Karpas-422 (cell line): ENCODE measurements around the gene MRGPRF. TPM values are rescaled to one million over a fixed set of nuclear protein-coding genes. Genes with fewer than 3 reads are reported as not detected.

ENCODE experiments used
- DNase-seq: peaks from one replicate; pipeline ENCODE4 v3.0.0-alpha.2; 2015
- H2AFZ ChIP-seq: fragments of 200-600 bp; sonication (generic); 2 replicates; pipeline ENCODE4 v1.6.1; 2014; ENCODE audit warnings: antibody characterized with exemption, low read length, mixed read lengths
- H3K27ac ChIP-seq: fragments of 200-600 bp; sonication (generic); 2 replicates; pipeline ENCODE4 v1.5.1; 2014; ENCODE audit warnings: mild to moderate bottlenecking, low read length, moderate library complexity
- H3K27me3 ChIP-seq: fragments of 200-600 bp; sonication (generic); 2 replicates; pipeline ENCODE4 v1.6.1; 2014; ENCODE audit warnings: low read length, mixed read lengths
- H3K36me3 ChIP-seq: fragments of 200-600 bp; sonication (generic); 2 replicates; pipeline ENCODE4 v1.6.1; 2014; ENCODE audit warnings: low read length, mixed read lengths; ENCODE audit not compliant: insufficient read depth
- H3K4me1 ChIP-seq: fragments of 200-600 bp; sonication (generic); 2 replicates; pipeline ENCODE4 v1.6.1; 2014; ENCODE audit warnings: mild to moderate bottlenecking, low read length, mixed read lengths
- H3K4me2 ChIP-seq: fragments of 200-600 bp; sonication (generic); 2 replicates; pipeline ENCODE4 v1.6.1; 2014; ENCODE audit warnings: low read length, low read depth, mild to moderate bottlenecking; ENCODE audit not compliant: poor library complexity, severe bottlenecking
- H3K4me3 ChIP-seq: fragments of 200-600 bp; sonication (generic); 2 replicates; pipeline ENCODE4 v1.5.1; 2014; ENCODE audit warnings: mild to moderate bottlenecking, antibody characterized with exemption, low read length, mixed read lengths
- H3K79me2 ChIP-seq: fragments of 200-600 bp; sonication (generic); 2 replicates; pipeline ENCODE4 v1.6.1; 2014; ENCODE audit warnings: mild to moderate bottlenecking, low read length, mixed read lengths
- H3K9ac ChIP-seq: fragments of 200-600 bp; sonication (generic); 2 replicates; pipeline ENCODE4 v1.6.0; 2014; ENCODE audit warnings: low read length
- H3K9me2 ChIP-seq: fragments of 200-600 bp; sonication (generic), shearing (Covaris generic); replicated peaks from 2 replicates; pipeline ENCODE4 v1.6.0; 2014; ENCODE audit warnings: mild to moderate bottlenecking, low read length, moderate library complexity; ENCODE audit not compliant: insufficient read depth
- H3K9me3 ChIP-seq: fragments of 300-700, 200-600 bp; sonication (generic); 2 replicates; pipeline ENCODE4 v1.6.1; 2014; ENCODE audit warnings: low read length, mixed read lengths
- H4K20me1 ChIP-seq: fragments of 200-600 bp; sonication (generic); 2 replicates; pipeline ENCODE4 v1.6.1; 2014; ENCODE audit warnings: mild to moderate bottlenecking, antibody characterized with exemption, low read length, low read depth; ENCODE audit not compliant: insufficient read depth
- total RNA-seq: library from RNA; depleted of rRNA; stranded (reverse); fragments of >200 nt; shearing (Covaris generic); gene quantifications from 2 replicates; pipeline ENCODE4 v1.2.3, GENCODE V29; 2014; ENCODE audit warnings: low replicate concordance

The MRGPRF gene
- total RNA-seq, 1 experiment from 2014 or later = not detected

DNA sequence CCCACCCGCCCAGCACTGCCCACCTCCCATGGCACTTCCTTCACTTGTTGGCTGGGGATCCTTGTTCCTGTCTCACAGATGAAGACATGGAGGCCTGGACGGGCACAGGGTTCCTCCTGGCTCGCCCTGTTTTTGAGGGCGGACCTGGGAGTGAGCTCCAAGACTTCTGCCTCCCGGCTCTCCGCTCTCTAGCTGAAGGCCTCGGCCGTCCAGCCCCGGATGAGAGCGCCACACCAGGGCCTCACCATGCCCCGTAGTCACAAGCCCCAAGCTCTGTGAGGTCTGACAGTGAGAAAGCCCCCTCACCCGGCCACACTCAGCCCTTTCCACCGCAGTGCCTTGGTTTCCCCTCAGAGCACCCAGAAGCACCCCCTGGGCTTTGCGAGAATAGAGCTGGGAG, 44.8 kb upstream of the MRGPRF start:
- Histone ChIP-seq H2AFZ (no peak overlapping the region), H3K4me3 (no peak overlapping the region), H3K9me2 (no peaks in the 10 kb centered on the region), H3K27me3 (no peaks in the 10 kb centered on the region), H4K20me1 (peaks cover 52% of the 10 kb centered on the region; the same call in 1 of the 2 replicates), H3K4me2 (no peak overlapping the region), H3K9ac (no peak overlapping the region), H3K79me2 (peaks cover 86% of the 10 kb centered on the region), H3K4me1 (peaks cover 69% of the 10 kb centered on the region), H3K27ac (no peak overlapping the region), H3K36me3 (peaks cover 25% of the 10 kb centered on the region), H3K9me3 (no peaks in the 10 kb centered on the region)
- no peak for DNase-seq

DNA sequence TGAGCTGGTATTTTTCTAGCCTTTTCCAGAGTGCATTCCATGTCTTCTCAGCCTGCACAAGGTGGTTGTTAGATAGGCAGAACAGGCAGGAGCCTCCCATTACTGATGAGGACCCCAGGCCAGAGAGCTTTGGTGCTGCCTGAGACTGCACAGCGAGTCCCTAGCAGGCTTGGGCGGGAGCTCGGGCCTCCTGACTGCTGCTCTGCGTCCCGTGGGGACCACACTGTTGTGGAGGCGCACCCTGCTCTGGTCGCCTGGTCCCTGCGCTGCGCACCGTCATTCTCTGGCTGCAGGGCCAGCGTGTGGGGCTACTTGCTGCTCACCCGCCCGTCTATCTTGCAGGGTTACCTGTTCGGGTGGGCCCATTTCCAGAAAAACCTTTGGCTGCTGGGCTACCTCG, 44.2 kb upstream of the MRGPRF start:
- H3K27ac ChIP-seq = peak overlapping the region; percentile 96
- H3K9ac ChIP-seq = no peak overlapping the region; the same call in 1 of the 2 replicates
- H2AFZ ChIP-seq = no peak overlapping the region
- no peak overlapping the region for H3K4me2 ChIP-seq
- H3K36me3 ChIP-seq = peaks cover 25% of the 10 kb centered on the region
- H3K9me3 ChIP-seq = no peaks in the 10 kb centered on the region
- peaks cover 47% of the 10 kb centered on the region; the same call in 1 of the 2 replicates for H4K20me1 ChIP-seq
- H3K4me1 ChIP-seq = peaks cover 75% of the 10 kb centered on the region
- H3K4me3 ChIP-seq = no peak overlapping the region
- H3K27me3 ChIP-seq = no peaks in the 10 kb centered on the region
- peaks cover 82% of the 10 kb centered on the region for H3K79me2 ChIP-seq
- DNase-seq = no peak
- no peaks in the 10 kb centered on the region for H3K9me2 ChIP-seq

DNA sequence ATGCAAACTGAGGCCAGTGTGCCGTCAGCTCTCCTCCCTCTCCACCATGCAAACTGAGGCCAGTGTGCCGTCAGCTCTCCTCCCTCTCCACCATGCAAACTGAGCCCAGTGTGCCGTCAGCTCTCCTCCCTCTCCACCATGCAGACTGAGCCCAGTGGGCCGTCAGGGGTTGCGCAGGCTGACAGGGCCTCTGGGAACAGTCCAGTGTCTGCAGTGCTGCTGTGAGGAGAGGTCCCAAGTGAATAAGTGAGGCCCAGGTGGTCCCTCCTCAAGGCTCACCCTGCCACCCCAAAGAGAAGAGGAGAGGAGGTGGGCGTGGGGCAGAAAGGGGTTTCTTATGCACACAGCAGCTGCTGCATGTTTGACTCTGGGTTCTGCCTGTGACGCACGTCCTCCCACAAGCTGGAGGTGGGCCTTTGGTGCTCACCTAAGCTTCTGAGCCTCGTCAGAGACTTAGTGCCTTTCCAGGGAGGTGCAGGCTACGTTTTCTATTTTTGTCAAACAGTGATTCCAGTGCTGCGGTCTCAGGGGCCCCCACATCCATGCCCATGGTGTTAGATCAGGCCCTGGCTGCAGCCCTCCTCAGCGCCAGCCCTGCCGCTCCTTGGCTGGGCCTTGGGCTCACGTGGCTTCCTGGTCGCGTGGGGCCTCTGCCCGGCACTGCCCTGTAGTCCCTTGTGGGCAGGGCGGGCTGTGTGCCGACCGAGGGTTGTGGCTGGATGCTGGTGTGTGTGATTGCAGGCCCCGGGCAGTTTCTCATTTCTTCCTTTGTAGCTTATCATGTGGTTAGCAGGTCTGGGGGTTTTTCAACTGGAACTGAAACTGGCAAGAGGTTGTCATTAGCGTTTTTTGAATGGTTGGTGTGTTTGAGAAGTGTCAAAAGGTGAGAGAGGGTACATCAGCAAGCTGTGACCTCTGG, 42.8 kb upstream of the MRGPRF start:
- Histone ChIP-seq H3K4me1 (peaks cover 83% of the 10 kb centered on the region), H4K20me1 (peaks cover 37% of the 10 kb centered on the region; the same call in 1 of the 2 replicates), H3K9ac (peak overlapping the region; percentile 83), H3K9me2 (no peaks in the 10 kb centered on the region), H2AFZ (no peak overlapping the region), H3K9me3 (no peaks in the 10 kb centered on the region), H3K4me3 (peak overlapping the region; percentile 59), H3K79me2 (peaks cover 76% of the 10 kb centered on the region), H3K36me3 (peaks cover 25% of the 10 kb centered on the region), H3K27ac (peak overlapping the region; percentile 96), H3K27me3 (no peaks in the 10 kb centered on the region), H3K4me2 (peak overlapping the region; percentile 86)
- peak; percentile 92 for DNase-seq

DNA sequence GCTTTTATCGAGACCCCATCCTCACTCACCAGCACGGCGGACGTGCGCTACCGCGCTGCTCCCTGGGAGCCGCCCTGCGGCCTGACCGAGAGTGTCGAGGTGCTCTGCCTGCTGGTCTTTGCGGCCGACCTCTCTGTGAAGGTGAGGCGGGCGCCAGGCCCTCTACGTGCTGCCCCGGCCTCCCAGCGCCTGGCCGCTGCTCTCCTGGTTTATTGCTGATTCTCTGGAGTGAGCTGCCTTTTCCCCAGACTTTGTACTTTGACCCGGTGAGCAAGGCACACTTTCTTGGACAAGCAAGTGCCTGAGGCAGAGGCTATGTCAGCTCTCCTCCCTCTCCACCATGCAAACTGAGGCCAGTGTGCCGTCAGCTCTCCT, 42.2 kb upstream of the MRGPRF start:
- peak; percentile 63 for DNase-seq
- Histone ChIP-seq H3K9me2 (no peaks in the 10 kb centered on the region), H3K9ac (peak overlapping the region; percentile 91), H2AFZ (no peak overlapping the region), H3K27ac (peak overlapping the region; percentile 96), H3K4me3 (peak overlapping the region; percentile 77), H3K36me3 (peaks cover 25% of the 10 kb centered on the region), H4K20me1 (peaks cover 31% of the 10 kb centered on the region; the same call in 1 of the 2 replicates), H3K4me2 (peak overlapping the region; percentile 86), H3K79me2 (peaks cover 74% of the 10 kb centered on the region), H3K27me3 (no peaks in the 10 kb centered on the region), H3K9me3 (no peaks in the 10 kb centered on the region), H3K4me1 (peaks cover 83% of the 10 kb centered on the region)

DNA sequence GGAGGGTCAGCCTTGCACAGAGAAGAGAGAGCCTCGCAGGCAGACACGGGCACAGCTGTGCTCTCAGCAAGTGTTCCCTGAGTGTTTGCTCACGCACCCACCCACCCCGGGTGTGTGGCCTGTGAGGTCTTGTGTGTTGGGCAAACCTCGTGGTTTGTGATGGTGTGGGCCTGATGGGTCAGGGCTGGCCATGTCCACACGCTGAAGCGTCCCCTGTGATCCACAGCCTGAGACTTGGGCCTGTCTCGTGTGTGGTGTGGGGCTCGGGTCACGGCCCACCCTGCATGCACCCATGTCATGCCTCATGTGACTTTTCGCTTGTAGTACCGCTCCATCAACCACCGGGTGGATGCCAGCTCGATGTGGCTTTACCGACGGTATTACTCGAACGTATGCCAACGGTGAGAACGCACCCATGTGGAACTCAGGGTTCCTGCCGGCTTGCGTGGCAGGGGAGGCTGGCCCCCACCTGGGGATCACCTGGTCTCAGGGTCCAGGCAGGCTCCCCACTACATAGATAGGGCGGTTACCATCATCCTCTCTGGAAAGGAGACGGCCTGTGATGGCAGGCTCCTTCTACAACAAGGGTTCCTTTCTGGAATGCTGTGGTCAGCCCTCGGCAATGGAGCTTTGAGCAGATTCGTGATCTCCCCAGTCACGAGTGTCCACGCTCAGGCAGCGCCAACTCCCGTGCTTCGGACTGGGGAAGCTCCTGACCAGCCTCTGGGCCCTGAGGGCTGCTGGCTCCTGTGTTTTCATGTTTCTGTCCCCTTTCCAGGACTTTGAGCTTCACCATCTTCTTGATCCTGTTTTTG, 41.6 kb upstream of the MRGPRF start:
- H3K36me3 ChIP-seq = peaks cover 28% of the 10 kb centered on the region
- H3K4me1 ChIP-seq = peaks cover 83% of the 10 kb centered on the region
- H3K4me3 ChIP-seq = peak overlapping the region; percentile 77
- no peaks in the 10 kb centered on the region for H3K9me2 ChIP-seq
- peaks cover 74% of the 10 kb centered on the region for H3K79me2 ChIP-seq
- no peaks in the 10 kb centered on the region for H3K9me3 ChIP-seq
- H4K20me1 ChIP-seq = peaks cover 25% of the 10 kb centered on the region; the same call in 1 of the 2 replicates
- peak overlapping the region; percentile 86 for H3K4me2 ChIP-seq
- peak overlapping the region; percentile 96 for H3K27ac ChIP-seq
- H3K9ac ChIP-seq = peak overlapping the region; percentile 91
- no peaks in the 10 kb centered on the region for H3K27me3 ChIP-seq
- no peak for DNase-seq
- H2AFZ ChIP-seq = no peak overlapping the region

- peaks cover 20% of the 10 kb centered on the region; the same call in 1 of the 2 replicates for H4K20me1 ChIP-seq
- no peaks in the 10 kb centered on the region for H3K27me3 ChIP-seq
- no peaks in the 10 kb centered on the region for H3K9me2 ChIP-seq
- no peaks in the 10 kb centered on the region for H3K9me3 ChIP-seq
- H3K27ac ChIP-seq = peak overlapping the region; percentile 96
- H3K4me1 ChIP-seq = peaks cover 79% of the 10 kb centered on the region
- H3K4me3 ChIP-seq = peak overlapping the region; percentile 77
- H3K36me3 ChIP-seq = peaks cover 26% of the 10 kb centered on the region
- DNase-seq = peak; percentile 92
- H3K4me2 ChIP-seq = peak overlapping the region; percentile 86
- peaks cover 75% of the 10 kb centered on the region for H3K79me2 ChIP-seq
- H2AFZ ChIP-seq = no peak overlapping the region
- peak overlapping the region; percentile 91 for H3K9ac ChIP-seq
Measured at GRCh38 chr11:69053546-69054396, 40.7 kb upstream of the MRGPRF start.

DNA sequence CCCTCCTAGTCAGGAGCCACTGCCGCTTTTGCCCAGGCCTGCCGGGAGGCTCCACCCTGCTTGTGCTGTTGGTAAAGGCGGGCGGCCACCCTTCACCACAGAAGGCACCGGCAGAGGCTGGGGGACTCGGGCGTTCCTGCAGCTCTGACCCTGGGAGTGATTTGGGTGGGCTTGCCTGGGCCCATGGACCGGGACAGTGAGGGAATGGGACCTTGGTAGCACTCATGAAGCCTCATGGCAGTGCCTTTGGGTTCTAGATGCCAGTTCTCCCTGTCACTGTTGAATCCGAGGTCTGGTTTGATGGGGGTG, 40.1 kb upstream of the MRGPRF start:
- Histone ChIP-seq H3K79me2 (peaks cover 68% of the 10 kb centered on the region), H3K9me2 (no peaks in the 10 kb centered on the region), H3K27me3 (no peaks in the 10 kb centered on the region), H3K9me3 (no peaks in the 10 kb centered on the region), H4K20me1 (peaks cover 14% of the 10 kb centered on the region; the same call in 1 of the 2 replicates), H3K36me3 (peaks cover 20% of the 10 kb centered on the region), H3K4me3 (peak overlapping the region; percentile 77), H3K27ac (peak overlapping the region; percentile 96), H2AFZ (no peak overlapping the region), H3K4me1 (peaks cover 83% of the 10 kb centered on the region), H3K4me2 (peak overlapping the region; percentile 86), H3K9ac (peak overlapping the region; percentile 91)
- no peak for DNase-seq
